ENCODE measurements around the gene SLC38A10.
A peak's percentile ranks its signal among the peaks of the same experiment; 100 is the strongest.

SLC38A10 gene

GRCh38 chr17:81282876-81283275, 12.2 kb downstream of the SLC38A10 start:
- in situ Hi-C loops (cut with MboI; ENCODE audit: low pct_unique_long_range_greater_than_20kb, low sequenced_read_pairs), result no loop called here
- DNase-seq, result no peak

- DNase-seq, result no peak
- in situ Hi-C loops (cut with MboI; ENCODE audit: low pct_unique_long_range_greater_than_20kb, low sequenced_read_pairs), result no loop called here
Measured at GRCh38 chr17:81282141-81282540, 13.0 kb downstream of the SLC38A10 start.

- in situ Hi-C loops (cut with MboI; ENCODE audit: low pct_unique_long_range_greater_than_20kb, low sequenced_read_pairs), result no loop called here
Measured at GRCh38 chr17:81280571-81280970, 14.5 kb downstream of the SLC38A10 start.

GRCh38 chr17:81279278-81280275, 15.5 kb downstream of the SLC38A10 start:
- in situ Hi-C loops (cut with MboI; ENCODE audit: low pct_unique_long_range_greater_than_20kb, low sequenced_read_pairs), result no loop called here
- no peak for DNase-seq

More at GRCh38 chr17:81280571-81280970, 14.5 kb downstream of the SLC38A10 start:
- DNase-seq, result no peak

- in situ Hi-C loops (cut with MboI; ENCODE audit: low pct_unique_long_range_greater_than_20kb, low sequenced_read_pairs), result no loop called here
- no peak for DNase-seq
Measured at GRCh38 chr17:81278831-81279230, 16.3 kb downstream of the SLC38A10 start.

GRCh38 chr17:81277946-81278693, 17.0 kb downstream of the SLC38A10 start:
- in situ Hi-C loops (cut with MboI; ENCODE audit: low pct_unique_long_range_greater_than_20kb, low sequenced_read_pairs), result no loop called here
- DNase-seq, result no peak

- in situ Hi-C loops (cut with MboI; ENCODE audit: low pct_unique_long_range_greater_than_20kb, low sequenced_read_pairs), result no loop called here
- DNase-seq, result no peak
Measured at GRCh38 chr17:81277421-81277820, 17.7 kb downstream of the SLC38A10 start.

- no peak for DNase-seq
- in situ Hi-C loops (cut with MboI; ENCODE audit: low pct_unique_long_range_greater_than_20kb, low sequenced_read_pairs), result no loop called here
Measured at GRCh38 chr17:81276781-81277180, 18.3 kb downstream of the SLC38A10 start.

GRCh38 chr17:81274471-81274855, 20.6 kb downstream of the SLC38A10 start:
- DNase-seq, result no peak
- in situ Hi-C loops (cut with MboI; ENCODE audit: low pct_unique_long_range_greater_than_20kb, low sequenced_read_pairs), result no loop called here

- in situ Hi-C loops (cut with MboI; ENCODE audit: low pct_unique_long_range_greater_than_20kb, low sequenced_read_pairs), result no loop called here
- DNase-seq, result no peak
Measured at GRCh38 chr17:81273698-81274470, 21.2 kb downstream of the SLC38A10 start.

GRCh38 chr17:81272616-81273015, 22.5 kb downstream of the SLC38A10 start:
- in situ Hi-C loops (cut with MboI; ENCODE audit: low pct_unique_long_range_greater_than_20kb, low sequenced_read_pairs), result no loop called here
- DNase-seq, result peak; percentile 61

GRCh38 chr17:81271226-81271625, 23.9 kb downstream of the SLC38A10 start:
- in situ Hi-C loops (cut with MboI; ENCODE audit: low pct_unique_long_range_greater_than_20kb, low sequenced_read_pairs), result no loop called here
- no peak for DNase-seq

- in situ Hi-C loops (cut with MboI; ENCODE audit: low pct_unique_long_range_greater_than_20kb, low sequenced_read_pairs), result no loop called here
- no peak for DNase-seq
Measured at GRCh38 chr17:81270279-81270678, 24.8 kb downstream of the SLC38A10 start.

- no peak for DNase-seq
- in situ Hi-C loops (cut with MboI; ENCODE audit: low pct_unique_long_range_greater_than_20kb, low sequenced_read_pairs), result no loop called here
Measured at GRCh38 chr17:81267390-81268067, 27.6 kb downstream of the SLC38A10 start.

GRCh38 chr17:81265576-81265975, 29.5 kb downstream of the SLC38A10 start:
- no peak for DNase-seq
- in situ Hi-C loops (cut with MboI; ENCODE audit: low pct_unique_long_range_greater_than_20kb, low sequenced_read_pairs), result no loop called here

GRCh38 chr17:81264640-81265039, 30.5 kb downstream of the SLC38A10 start:
- in situ Hi-C loops (cut with MboI; ENCODE audit: low pct_unique_long_range_greater_than_20kb, low sequenced_read_pairs), result no loop called here

GRCh38 chr17:81263371-81264181, 31.5 kb downstream of the SLC38A10 start:
- DNase-seq, result no peak
- in situ Hi-C loops (cut with MboI; ENCODE audit: low pct_unique_long_range_greater_than_20kb, low sequenced_read_pairs), result no loop called here

More at GRCh38 chr17:81264640-81265039, 30.5 kb downstream of the SLC38A10 start:
- DNase-seq, result no peak

Data from KBM-7 (cell line).